H4 (cell line): ENCODE measurements around the gene SMARCD3. TPM values are rescaled to one million over a fixed set of nuclear protein-coding genes. Genes with fewer than 3 reads are reported as not detected.

Experiments used
- DNase-seq: peaks from one replicate; pipeline ENCODE4 v3.0.0-alpha.2; 2015; ENCODE audit warnings: low spot score
- total RNA-seq: library from RNA; depleted of rRNA; stranded (reverse); fragments of >200 nt; shearing (Covaris generic); gene quantifications from 2 replicates; pipeline ENCODE4 v1.2.3, GENCODE V29; 2014; rRNA removed

The SMARCD3 gene
- total RNA-seq = 35.5 and 35.9 TPM in 2 replicates

- no peak for DNase-seq
Measured at GRCh38 chr7:151248346-151249033, at the start of gene SMARCD3. Gene SMARCD3 (minus strand): TSS chr7:151248694. CDS start chr7:151248562, 132 bp downstream.

- DNase-seq = no peak
Measured at GRCh38 chr7:151296202-151296992, 47.9 kb upstream of the SMARCD3 start.

- no peak for DNase-seq
Measured at GRCh38 chr7:151292850-151293249, 44.4 kb upstream of the SMARCD3 start.

- no peak for DNase-seq
Measured at GRCh38 chr7:151291206-151291605, 42.7 kb upstream of the SMARCD3 start.

GRCh38 chr7:151290355-151290760 is 41.9 kb upstream of the SMARCD3 start:
- no peak for DNase-seq

- DNase-seq = no peak
Measured at GRCh38 chr7:151289891-151290290, 41.4 kb upstream of the SMARCD3 start.

GRCh38 chr7:151286148-151286547 is 37.7 kb upstream of the SMARCD3 start:
- no peak for DNase-seq

GRCh38 chr7:151283302-151283701 is 34.8 kb upstream of the SMARCD3 start:
- no peak for DNase-seq

- DNase-seq = no peak
Measured at GRCh38 chr7:151282111-151282510, 33.6 kb upstream of the SMARCD3 start.

- DNase-seq = no peak
Measured at GRCh38 chr7:151281686-151282085, 33.2 kb upstream of the SMARCD3 start.

- no peak for DNase-seq
Measured at GRCh38 chr7:151280388-151281019, 32.0 kb upstream of the SMARCD3 start.

- no peak for DNase-seq
Measured at GRCh38 chr7:151279868-151280267, 31.4 kb upstream of the SMARCD3 start.

GRCh38 chr7:151278949-151279348 is 30.5 kb upstream of the SMARCD3 start:
- no peak for DNase-seq

GRCh38 chr7:151277631-151278030 is 29.1 kb upstream of the SMARCD3 start:
- no peak for DNase-seq

- peak; percentile 58 for DNase-seq
Measured at GRCh38 chr7:151276666-151277590, 28.4 kb upstream of the SMARCD3 start.

- DNase-seq = no peak
Measured at GRCh38 chr7:151275813-151276577, 27.5 kb upstream of the SMARCD3 start.

- no peak for DNase-seq
Measured at GRCh38 chr7:151274936-151275812, 26.7 kb upstream of the SMARCD3 start.

- no peak for DNase-seq
Measured at GRCh38 chr7:151274396-151274795, 25.9 kb upstream of the SMARCD3 start.

- DNase-seq = no peak
Measured at GRCh38 chr7:151273651-151274390, 25.3 kb upstream of the SMARCD3 start.
